Progenitor cell of endocrine pancreas (in vitro differentiated cells): ENCODE data around the gene SEC16A. TPM values are rescaled to one million over a fixed set of nuclear protein-coding genes. Genes with fewer than 3 reads are reported as not detected.

Source experiments
- DNase-seq: peaks from one replicate; pipeline ENCODE4 v3.0.0; 2021; ENCODE audit warnings: low spot score; ENCODE audit not compliant: unreplicated experiment
- H3K27ac Mint-ChIP-seq: 2 replicates; pipeline ENCODE4 v1.8.0; 2021; ENCODE audit warnings: mild to moderate bottlenecking, moderate library complexity, mixed read lengths
- H3K27me3 Mint-ChIP-seq: 2 replicates; pipeline ENCODE4 v1.8.0; 2021; ENCODE audit warnings: mixed read lengths
- H3K36me3 Mint-ChIP-seq: 2 replicates; pipeline ENCODE4 v1.8.0; 2022; ENCODE audit warnings: mixed read lengths; ENCODE audit not compliant: insufficient read depth
- H3K4me1 Mint-ChIP-seq: 2 replicates; pipeline ENCODE4 v1.8.0; 2021; ENCODE audit warnings: low read depth, mixed read lengths
- H3K4me3 Mint-ChIP-seq: 2 replicates; pipeline ENCODE4 v1.8.0; 2021; ENCODE audit warnings: low read depth, mild to moderate bottlenecking, moderate library complexity, mixed read lengths
- H3K9me3 Mint-ChIP-seq: 2 replicates; pipeline ENCODE4 v1.8.0; 2021; ENCODE audit warnings: low read depth, mixed read lengths
- CTCF ChIP-seq: fragments of 200-600 bp; sonication (generic); IDR thresholded peaks from one replicate; pipeline ENCODE4 v1.5.0; 2021; ENCODE audit warnings: antibody characterized with exemption, mild to moderate bottlenecking; ENCODE audit not compliant: unreplicated experiment
- total RNA-seq: library from RNA; stranded (reverse); gene quantifications from 2 replicates; pipeline ENCODE4 v1.2.1, GENCODE V29; 2021

SEC16A gene
- total RNA-seq, 1 donor from 2014 or later: 76.1 TPM

- no peak for TF ChIP-seq CTCF
- no peak overlapping the region for H3K4me3 Mint-ChIP-seq
- H3K36me3 Mint-ChIP-seq: peaks cover 6% of the 10 kb centered on the region
- no peaks in the 10 kb centered on the region for H3K4me1 Mint-ChIP-seq
- DNase-seq: no peak
- no peak overlapping the region for H3K27ac Mint-ChIP-seq
- H3K27me3 Mint-ChIP-seq: no peaks in the 10 kb centered on the region
- H3K9me3 Mint-ChIP-seq: no peaks in the 10 kb centered on the region
Measured at GRCh38 chr9:136422876-136423275, 60.0 kb downstream of the SEC16A start.

- TF ChIP-seq CTCF: no peak
- no peak overlapping the region for H3K4me3 Mint-ChIP-seq
- H3K9me3 Mint-ChIP-seq: no peaks in the 10 kb centered on the region
- H3K36me3 Mint-ChIP-seq: peaks cover 9% of the 10 kb centered on the region
- H3K4me1 Mint-ChIP-seq: no peaks in the 10 kb centered on the region
- no peak for DNase-seq
- no peaks in the 10 kb centered on the region for H3K27me3 Mint-ChIP-seq
- H3K27ac Mint-ChIP-seq: no peak overlapping the region
Measured at GRCh38 chr9:136421791-136422190, 61.0 kb downstream of the SEC16A start.

- Mint-ChIP-seq H3K27me3 (no peaks in the 10 kb centered on the region), H3K36me3 (peaks cover 12% of the 10 kb centered on the region), H3K4me3 (no peak overlapping the region), H3K9me3 (no peaks in the 10 kb centered on the region), H3K27ac (no peak overlapping the region), H3K4me1 (no peaks in the 10 kb centered on the region)
- no peak for TF ChIP-seq CTCF
- no peak for DNase-seq
Measured at GRCh38 chr9:136419092-136419420, 63.8 kb downstream of the SEC16A start.

- Mint-ChIP-seq H3K9me3 (no peaks in the 10 kb centered on the region), H3K27ac (no peak overlapping the region), H3K4me1 (no peaks in the 10 kb centered on the region), H3K36me3 (peaks cover 15% of the 10 kb centered on the region), H3K27me3 (no peaks in the 10 kb centered on the region), H3K4me3 (no peak overlapping the region)
- no peak for TF ChIP-seq CTCF
- no peak for DNase-seq
Measured at GRCh38 chr9:136418182-136419091, 64.4 kb downstream of the SEC16A start.

- H3K4me3 Mint-ChIP-seq: no peak overlapping the region
- no peak for DNase-seq
- H3K27me3 Mint-ChIP-seq: no peaks in the 10 kb centered on the region
- no peak overlapping the region for H3K27ac Mint-ChIP-seq
- TF ChIP-seq CTCF: no peak
- H3K4me1 Mint-ChIP-seq: no peaks in the 10 kb centered on the region
- H3K36me3 Mint-ChIP-seq: peaks cover 15% of the 10 kb centered on the region
- H3K9me3 Mint-ChIP-seq: no peaks in the 10 kb centered on the region
Measured at GRCh38 chr9:136416914-136417313, 65.9 kb downstream of the SEC16A start.
